IMR-90 (cell line): ENCODE data around the gene MIS18A. TPM values are rescaled to one million over a fixed set of nuclear protein-coding genes. Genes with fewer than 3 reads are reported as not detected.

Source experiments
- ATAC-seq: fragments of 200-7000 bp; cut with Tn5 transposase; 2 replicates; pipeline ENCODE4 v1.9.1; 2020; ENCODE audit warnings: low read depth, mild to moderate bottlenecking, moderate library complexity
- BruUV-seq: library from RNA; stranded (reverse); fragments of 400-500 nt; replicated peaks from 2 replicates; lab custom pipeline; 2021; lab: Mats Ljungman, UMichigan
- CTCF ChIA-PET: fragments of 300-600 bp; formaldehyde crosslinking; extraction: SDS; loops from one replicate; lab custom pipeline; 2021; ENCODE audit warnings: antibody characterized with exemption; lab: Yijun Ruan, JAX
- POLR2A ChIA-PET: fragments of 300-600 bp; sonication (Branson Sonifier 250); formaldehyde crosslinking; loops from one replicate; lab custom pipeline; 2022; ENCODE audit warnings: antibody characterized with exemption; ENCODE audit not compliant: unreplicated experiment; lab: Charles Lee
- DNase-seq: peaks from one replicate; pipeline ENCODE4 v3.0.0; 2013
- H2AFZ ChIP-seq: replicated peaks from 2 replicates; pipeline ENCODE3; 2013; ENCODE audit warnings: low read length, mild to moderate bottlenecking; ENCODE audit not compliant: poor library complexity
- H2AK5ac ChIP-seq: 2 replicates; pipeline ENCODE4 v1.6.1; 2013; ENCODE audit warnings: low read depth, low read length, inconsistent platforms
- H2AK9ac ChIP-seq: replicated peaks from 2 replicates; pipeline ENCODE3; 2013; ENCODE audit warnings: mild to moderate bottlenecking, low read depth, low read length, moderate library complexity; ENCODE audit not compliant: poor library complexity
- H2BK120ac ChIP-seq: 2 replicates; pipeline ENCODE4 v1.6.1; 2013; ENCODE audit warnings: low read depth, low read length, inconsistent platforms
- H2BK15ac ChIP-seq: 3 replicates; pipeline ENCODE4 v1.6.1; 2013; ENCODE audit warnings: low read depth, low read length, inconsistent platforms
- H2BK20ac ChIP-seq: 2 replicates; pipeline ENCODE4 v1.6.1; 2013; ENCODE audit warnings: low read depth, mild to moderate bottlenecking, inconsistent platforms, low read length, moderate library complexity
- H2BK5ac ChIP-seq: 2 replicates; pipeline ENCODE4 v1.6.1; 2013; ENCODE audit warnings: mild to moderate bottlenecking, low read depth, low read length, inconsistent platforms; ENCODE audit not compliant: poor library complexity, severe bottlenecking
- H3K14ac ChIP-seq: replicated peaks from 2 replicates; pipeline ENCODE4 v1.6.1; 2013; ENCODE audit warnings: low read depth, low read length, inconsistent platforms
- H3K18ac ChIP-seq: 2 replicates; pipeline ENCODE4 v1.6.1; 2013; ENCODE audit warnings: low read depth, low read length, control low read depth
- H3K23ac ChIP-seq: 2 replicates; pipeline ENCODE4 v1.6.1; 2013; ENCODE audit warnings: low read depth, low read length, inconsistent platforms
- H3K27ac ChIP-seq: 2 replicates; pipeline ENCODE4 v1.5.1; 2013; ENCODE audit warnings: mild to moderate bottlenecking, control low read depth, low read length; ENCODE audit not compliant: insufficient read depth
- H3K27me3 ChIP-seq: 2 replicates; pipeline ENCODE4 v1.6.1; 2013; ENCODE audit warnings: low read length; ENCODE audit not compliant: control insufficient read depth, insufficient read depth
- H3K36me3 ChIP-seq: 2 replicates; pipeline ENCODE4 v1.6.1; 2013; ENCODE audit warnings: low read length, mixed read lengths; ENCODE audit not compliant: control insufficient read depth, insufficient read depth
- H3K4ac ChIP-seq: 2 replicates; pipeline ENCODE4 v1.6.1; 2013; ENCODE audit warnings: low read depth, low read length, inconsistent platforms
- H3K4me1 ChIP-seq: 2 replicates; pipeline ENCODE4 v1.6.1; 2013; ENCODE audit warnings: low read length, mixed read lengths; ENCODE audit not compliant: control insufficient read depth, insufficient read depth
- H3K4me2 ChIP-seq: 2 replicates; pipeline ENCODE4 v1.6.1; 2013; ENCODE audit warnings: low read depth, mild to moderate bottlenecking, control low read depth, low read length, moderate library complexity
- H3K4me3 ChIP-seq: 2 replicates; pipeline ENCODE4 v1.5.1; 2013; ENCODE audit warnings: low read depth, mild to moderate bottlenecking, control low read depth, low read length, moderate library complexity; ENCODE audit not compliant: insufficient read depth
- H3K56ac ChIP-seq: 2 replicates; pipeline ENCODE4 v1.6.1; 2013; ENCODE audit warnings: low read length, inconsistent platforms; ENCODE audit not compliant: insufficient read depth; ENCODE audit errors: extremely low read depth
- H3K79me1 ChIP-seq, 2 experiments: 2 replicates each; pipeline ENCODE4 v1.6.1; 2013; ENCODE audit warnings: low read length in 2 of 2, inconsistent platforms in 1 of 2, low read depth in 1 of 2
- H3K9ac ChIP-seq: 2 replicates; pipeline ENCODE4 v1.6.1; 2013; ENCODE audit warnings: low read depth, low read length, control low read depth
- H3K9me1 ChIP-seq: 2 replicates; pipeline ENCODE4 v1.6.1; 2013; ENCODE audit warnings: low read length, inconsistent platforms; ENCODE audit not compliant: insufficient read depth
- H3K9me3 ChIP-seq: 2 replicates; pipeline ENCODE4 v1.6.1; 2013; ENCODE audit warnings: low read length; ENCODE audit not compliant: control insufficient read depth, insufficient read depth
- H4K20me1 ChIP-seq: 2 replicates; pipeline ENCODE4 v1.6.1; 2013; ENCODE audit warnings: low read length, inconsistent platforms; ENCODE audit not compliant: insufficient read depth
- H4K5ac ChIP-seq: 2 replicates; pipeline ENCODE4 v1.6.1; 2013; ENCODE audit warnings: mild to moderate bottlenecking, low read depth, low read length, control low read depth
- H4K8ac ChIP-seq, 2 experiments: 2 replicates each; pipeline ENCODE4 v1.6.1; 2013; ENCODE audit warnings: low read depth in 2 of 2, low read length in 2 of 2, control low read depth in 1 of 2, inconsistent platforms in 1 of 2
- H4K91ac ChIP-seq: 2 replicates; pipeline ENCODE4 v1.6.1; 2013; ENCODE audit warnings: low read depth, low read length, inconsistent platforms; ENCODE audit not compliant: insufficient read depth
- CHD1 ChIP-seq: IDR thresholded peaks from 2 replicates; pipeline ENCODE4 v1.6.1; 2012; ENCODE audit warnings: low read depth, low read length, improper control_type of control experiment
- MAZ ChIP-seq: IDR thresholded peaks from 2 replicates; pipeline ENCODE4 v1.6.1; 2012; ENCODE audit warnings: low read depth, mild to moderate bottlenecking, low read length, improper control_type of control experiment, moderate library complexity, borderline replicate concordance
- RCOR1 ChIP-seq: IDR thresholded peaks from 2 replicates; pipeline ENCODE4 v1.6.1; 2012; ENCODE audit warnings: mild to moderate bottlenecking, low read length, improper control_type of control experiment; ENCODE audit not compliant: insufficient replicate concordance
- SMC3 ChIP-seq: fragments of 150-350 bp; IDR thresholded peaks from 2 replicates; pipeline ENCODE4 v1.6.1; 2016; ENCODE audit warnings: low read depth, mild to moderate bottlenecking, antibody characterized with exemption, low read length, moderate library complexity
- USF2 ChIP-seq: fragments of 150-350 bp; IDR thresholded peaks from 2 replicates; pipeline ENCODE4 v1.6.1; 2017; ENCODE audit warnings: mild to moderate bottlenecking, antibody characterized with exemption, low read length, low read depth
- WGBS, 2 experiments: methylation state at CpG; one replicate each; pipeline versions ENCODE4 v1.1.5 to v1.1.7; 2013; ENCODE audit warnings: missing lambda C conversion rate in 2 of 2; ENCODE audit not compliant: insufficient read length in 1 of 2; ENCODE audit errors: extremely low coverage in 2 of 2; 5-methylcytosine and 5-hydroxymethylcytosine counted together
- dilution Hi-C: fragments of 300-500 bp; cut with HindIII; formaldehyde crosslinking; loops from one replicate; pipeline ENCODE4 v1.14.3; 2018; ENCODE audit warnings: low sequenced_read_pairs; ENCODE audit not compliant: unreplicated experiment
- in situ Hi-C: fragments of 300-500 bp; cut with MboI; formaldehyde crosslinking; loops from 3 replicates; pipeline ENCODE4 v1.14.3; 2019; ENCODE audit warnings: low sequenced_read_pairs, inconsistent platforms, mixed read lengths
- intact Hi-C: fragments of 100-400 bp; cut with micrococcal nuclease; formaldehyde crosslinking; loops from 2 replicates; pipeline ENCODE4 v1.10.0; 2022
- polyA plus RNA-seq, 3 experiments: library from polyadenylated mRNA; depleted of rRNA; stranded (reverse); fragments of >200 nt; gene quantifications; 2 replicates each; pipeline ENCODE4 v1.2.3, GENCODE V29; 2012; ENCODE audit warnings: low replicate concordance in 1 of 3
- total RNA-seq: library from RNA; depleted of rRNA; stranded (reverse); fragments of >200 nt; gene quantifications from 2 replicates; pipeline ENCODE4 v1.2.3, GENCODE V29; 2012

Gene MIS18A
- total and polyA plus RNA-seq, 2 of the 4 experiments (the other 2 are of a cell fraction), result 4.5 to 7.6 TPM

GRCh38 chr21:32261929-32262328 lies 16.9 kb downstream of the MIS18A start:
- Histone ChIP-seq H3K4ac (no peak overlapping the region), H3K79me1 (no peaks in the 10 kb centered on the region), H2AFZ (no peak overlapping the region), H4K8ac (no peak overlapping the region), H3K9me3 (no peaks in the 10 kb centered on the region), H2AK9ac (no peak overlapping the region), H3K23ac (no peak overlapping the region), H2BK15ac (no peak overlapping the region), H3K14ac (no peak overlapping the region), H3K9me1 (no peaks in the 10 kb centered on the region), H4K91ac (no peak overlapping the region), H2BK120ac (no peak overlapping the region), H3K9ac (no peak overlapping the region), H3K4me2 (no peak overlapping the region), H2BK20ac (no peak overlapping the region), H3K4me3 (no peak overlapping the region), H2BK5ac (no peak overlapping the region), H3K4me1 (peaks cover 2% of the 10 kb centered on the region; the same call in 1 of the 2 replicates), H3K18ac (no peak overlapping the region), H3K56ac (no peak overlapping the region), H2AK5ac (no peak overlapping the region), H3K27me3 (no peaks in the 10 kb centered on the region), H3K27ac (no peak overlapping the region), H4K20me1 (no peaks in the 10 kb centered on the region), H3K36me3 (peaks cover 2% of the 10 kb centered on the region), H4K5ac (no peak overlapping the region)
- DNase-seq (no peak), ATAC-seq (no peak)
- dilution Hi-C loops, result no loop called here
- 90% methylated on average over 3 of the region's 5 CpGs; no CpG with 5 or more reads in 1 of the 2 experiments for WGBS, 2 experiments
- intact Hi-C loops, result no loop called here
- TF ChIP-seq SMC3 (no peak), MAZ (no peak), USF2 (no peak), CHD1 (no peak), RCOR1 (no peak)
- in situ Hi-C loops, result loop anchor here (5.0 kb wide), 2 partner anchors 395 to 470 kb away; no protein-coding TSS in a partner anchor
- no TSS peak for BruUV-seq
- ChIA-PET POLR2A (no interaction called here), CTCF (interaction anchor here (1.0 to 1.3 kb wide), 2 partner anchors 389 to 424 kb away, joined by 3 to 5 read pairs; partner anchors contain the start of gene HUNK)
